Muscle of back (tissue), 11 donors: ENCODE data around the gene FOSL2. TPM values are rescaled to one million over a fixed set of nuclear protein-coding genes. Genes with fewer than 3 reads are reported as not detected.
"Not testable (repeated sequence)": the region's sequence is repeated elsewhere in the genome, so short reads cannot be mapped to it uniquely, and the experiment has no call there.

Experiments
- DNase-seq, 3 donors: peaks; one replicate each; pipeline versions ENCODE4 v3.0.0 to v3.0.0-alpha.2; 2013
- polyA plus RNA-seq, 10 donors: library from polyadenylated mRNA; unstranded; fragments of 120-200 nt; gene quantifications; one replicate each; pipeline ENCODE4 v1.2.1, GENCODE V29; 2013; ENCODE audit not compliant: insufficient read length in 10 of 10

The FOSL2 gene
- polyA plus RNA-seq, 10 donors: 11.9 to 30.0 (median 15.4) TPM

DNA sequence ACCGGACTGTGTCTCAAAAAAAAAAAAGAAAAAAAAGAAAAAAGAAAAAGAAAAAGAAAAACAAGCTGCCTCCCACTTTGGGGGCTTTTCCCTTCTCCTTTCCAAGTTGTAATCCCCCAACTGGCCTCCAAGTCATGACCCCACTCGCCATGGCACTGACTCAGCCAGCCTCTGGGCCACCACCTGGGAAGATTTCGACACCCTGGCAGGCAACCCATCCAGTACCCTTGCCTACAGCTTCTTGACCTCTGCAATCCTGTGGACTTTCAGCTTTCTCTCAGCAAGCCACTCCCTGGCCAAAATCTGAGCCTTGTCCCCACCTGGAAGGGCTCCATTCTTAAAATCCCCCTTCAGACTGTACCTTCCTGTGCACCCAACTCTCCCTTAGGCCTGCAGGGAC, 22.3 kb upstream of the FOSL2 start:
- no peak for DNase-seq

DNA sequence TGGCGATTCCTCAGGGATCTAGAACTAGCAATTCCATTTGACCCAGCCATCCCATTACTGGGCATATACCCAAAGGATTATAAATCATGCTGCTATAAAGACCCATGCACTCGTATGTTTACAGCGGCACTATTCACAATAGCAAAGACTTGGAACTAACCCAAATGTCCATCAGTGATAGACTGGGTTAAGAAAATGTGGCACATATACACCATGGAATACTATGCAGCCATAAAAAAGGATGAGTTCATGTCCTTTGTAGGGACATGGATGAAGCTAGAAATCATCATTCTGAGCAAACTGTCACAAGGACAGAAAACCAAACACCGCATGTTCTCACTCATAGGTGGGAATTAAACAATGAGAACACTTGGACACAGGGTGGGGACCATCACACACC, 20.9 kb upstream of the FOSL2 start:
- DNase-seq: not testable (repeated sequence)

DNA sequence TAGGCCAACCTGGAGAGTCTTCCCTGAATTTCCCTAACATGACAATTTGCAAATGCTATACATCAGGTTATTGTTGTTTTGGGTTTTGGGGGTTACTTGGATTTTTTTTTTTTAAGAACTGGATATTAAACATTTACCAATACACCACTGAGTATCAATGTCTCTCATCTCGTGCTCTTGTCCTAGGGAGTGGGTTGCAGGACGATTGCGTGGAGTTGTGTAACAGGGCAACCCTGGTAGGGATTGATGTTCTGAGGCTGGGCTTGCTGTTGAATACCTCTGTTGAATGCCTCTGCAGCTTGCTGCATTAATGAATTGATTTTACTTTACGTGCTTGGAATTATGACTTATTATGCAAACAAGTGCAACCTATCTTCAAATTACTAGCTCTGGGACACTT, 18.8 kb upstream of the FOSL2 start:
- DNase-seq: no peak

DNA sequence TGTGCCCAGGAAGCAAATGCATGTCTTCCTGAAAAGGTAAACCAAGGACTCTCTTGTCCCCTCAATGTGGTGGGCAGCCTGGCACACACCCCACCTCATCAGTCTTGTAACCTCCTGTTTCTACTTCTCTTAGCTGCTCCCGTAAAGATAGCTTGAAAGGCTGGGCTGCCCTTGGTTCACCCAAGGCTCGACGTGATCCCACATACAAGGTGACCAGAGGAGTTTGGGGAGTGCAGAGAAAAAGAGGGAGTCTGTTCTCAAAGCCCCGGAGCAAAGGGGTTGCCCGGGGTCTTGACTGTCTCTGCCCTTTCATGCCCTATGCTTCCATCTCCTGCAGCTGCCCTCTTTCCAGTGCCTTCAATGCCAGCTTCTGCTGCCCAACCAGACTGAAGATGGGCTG, 18.3 kb upstream of the FOSL2 start:
- DNase-seq: no peak

DNA sequence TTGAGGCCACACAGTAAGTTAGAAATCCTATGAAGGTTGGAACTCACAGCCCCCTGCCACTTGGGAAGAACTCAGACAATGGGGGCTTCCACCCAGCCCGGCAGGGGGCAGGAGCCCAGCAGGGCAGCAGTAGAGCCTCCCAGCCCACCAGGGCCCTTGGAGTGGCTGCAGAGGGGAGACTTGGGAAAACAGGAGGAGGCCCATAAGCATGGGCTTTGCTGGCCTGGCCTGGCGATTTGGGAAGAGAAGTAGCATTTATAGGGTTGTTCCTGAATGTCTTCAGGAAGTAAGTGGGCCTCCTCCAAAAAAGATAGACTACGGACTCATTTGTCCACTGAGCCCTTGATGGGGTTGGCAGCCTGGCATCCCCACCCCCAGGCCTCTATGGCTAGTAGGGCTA, 17.4 kb upstream of the FOSL2 start:
- no peak for DNase-seq

DNA sequence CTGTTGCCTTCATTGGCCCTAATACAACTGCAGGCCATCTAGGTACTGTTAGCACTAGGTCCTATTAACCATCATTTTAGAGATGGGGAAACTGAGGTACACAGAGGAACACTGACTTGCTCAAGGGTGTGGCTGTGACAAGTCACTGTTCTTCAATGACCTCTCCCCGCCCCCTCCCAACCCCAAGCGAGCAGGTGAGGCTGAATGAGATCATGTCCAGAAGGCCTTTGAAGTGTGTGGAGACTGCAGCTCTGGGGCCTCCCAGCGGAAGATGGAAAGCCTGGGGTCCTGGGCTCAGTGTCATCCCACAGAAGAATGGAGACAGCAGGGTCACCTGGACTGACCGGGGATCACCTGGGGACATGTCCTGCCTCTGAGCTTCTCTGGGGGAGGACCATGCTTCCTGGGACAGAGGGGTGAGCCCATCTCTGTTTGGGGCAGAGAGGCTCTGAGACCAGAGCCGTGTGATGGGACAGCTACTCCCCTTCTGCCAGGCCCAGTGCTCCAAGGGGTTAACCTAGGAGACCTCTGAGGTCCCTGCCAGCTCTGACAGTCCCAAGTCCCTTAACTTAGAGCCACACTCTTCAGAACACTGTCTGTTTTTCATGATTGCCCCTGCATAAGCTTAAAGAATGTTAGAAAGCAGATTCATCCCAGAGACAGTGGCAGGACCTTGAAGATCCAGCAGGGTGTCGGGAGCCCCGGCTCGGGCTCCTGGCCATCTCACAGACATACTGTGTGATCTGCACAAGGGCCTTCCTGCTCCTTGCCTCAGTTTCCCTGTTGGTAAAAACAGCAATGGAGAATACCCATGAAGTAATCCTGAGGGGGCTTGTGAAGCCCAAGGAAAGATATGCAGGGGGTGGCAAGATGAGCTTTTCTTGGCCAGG, 16.7 kb upstream of the FOSL2 start:
- DNase-seq: no peak

DNA sequence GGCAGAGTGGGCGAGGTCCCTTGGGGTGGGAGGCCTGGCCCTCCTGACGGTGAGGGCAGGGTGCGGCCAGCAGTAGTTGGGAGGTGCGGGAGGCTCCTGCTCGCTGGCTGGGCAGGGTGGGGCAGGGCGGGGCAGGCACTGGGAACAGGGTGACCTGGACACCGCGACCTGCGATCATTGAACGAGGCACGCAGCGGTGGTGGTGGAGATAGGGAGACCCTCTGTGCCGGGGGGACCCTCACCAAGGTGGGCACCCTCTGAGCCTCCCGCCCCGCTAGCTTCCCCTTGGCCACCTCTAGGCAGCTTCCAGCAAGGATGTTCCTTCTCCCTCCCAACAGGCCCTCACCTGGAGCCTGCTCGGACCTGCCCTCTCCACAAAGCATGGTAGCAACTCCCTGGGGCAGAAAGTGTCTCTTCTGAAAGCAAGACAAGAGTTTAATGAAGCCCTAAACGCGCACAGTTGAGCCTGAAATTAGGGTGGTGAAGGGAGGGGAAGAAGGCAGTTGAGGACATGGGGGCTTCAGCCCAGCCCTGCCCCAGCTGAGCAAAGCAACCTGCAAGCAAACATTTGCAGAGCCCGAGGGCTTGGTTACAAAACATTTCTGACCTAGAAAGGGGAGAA, 15.4 kb upstream of the FOSL2 start:
- no peak for DNase-seq

DNA sequence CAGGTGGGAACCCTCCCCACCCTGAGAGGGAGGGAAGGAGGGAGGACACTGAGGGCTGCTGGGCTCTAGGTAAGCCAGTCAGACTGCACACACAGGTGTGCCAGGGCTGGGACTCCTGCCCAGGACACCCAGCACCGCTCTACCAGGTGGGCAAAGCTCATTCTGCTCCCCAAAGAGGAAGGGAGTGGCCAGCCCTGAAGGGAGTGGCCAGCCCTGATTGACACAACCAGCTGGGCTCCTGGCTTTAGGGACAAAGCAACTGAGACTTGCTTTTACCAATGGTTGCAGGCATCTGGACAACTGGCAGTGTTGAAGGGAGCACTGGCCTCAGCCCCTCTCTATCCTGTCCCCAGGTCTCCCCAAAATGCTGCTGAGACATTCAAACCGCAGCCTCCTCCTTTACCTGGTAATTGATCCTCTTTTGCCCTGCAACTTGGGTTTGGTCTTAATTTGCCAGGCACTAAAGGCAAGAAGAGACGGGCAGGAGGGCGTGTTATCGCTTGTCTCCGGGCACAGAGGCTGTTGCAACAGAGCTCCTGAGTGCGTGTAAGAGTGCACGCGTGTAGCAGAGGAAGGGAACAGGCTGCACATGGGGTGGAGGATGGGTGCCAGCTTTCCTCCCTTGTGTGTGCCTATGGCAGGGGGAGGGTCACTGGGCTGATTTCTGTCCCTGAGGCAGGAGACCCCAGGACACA, 14.5 kb upstream of the FOSL2 start:
- peak in 2 of 3 donors; percentile 58 to 67 for DNase-seq

DNA sequence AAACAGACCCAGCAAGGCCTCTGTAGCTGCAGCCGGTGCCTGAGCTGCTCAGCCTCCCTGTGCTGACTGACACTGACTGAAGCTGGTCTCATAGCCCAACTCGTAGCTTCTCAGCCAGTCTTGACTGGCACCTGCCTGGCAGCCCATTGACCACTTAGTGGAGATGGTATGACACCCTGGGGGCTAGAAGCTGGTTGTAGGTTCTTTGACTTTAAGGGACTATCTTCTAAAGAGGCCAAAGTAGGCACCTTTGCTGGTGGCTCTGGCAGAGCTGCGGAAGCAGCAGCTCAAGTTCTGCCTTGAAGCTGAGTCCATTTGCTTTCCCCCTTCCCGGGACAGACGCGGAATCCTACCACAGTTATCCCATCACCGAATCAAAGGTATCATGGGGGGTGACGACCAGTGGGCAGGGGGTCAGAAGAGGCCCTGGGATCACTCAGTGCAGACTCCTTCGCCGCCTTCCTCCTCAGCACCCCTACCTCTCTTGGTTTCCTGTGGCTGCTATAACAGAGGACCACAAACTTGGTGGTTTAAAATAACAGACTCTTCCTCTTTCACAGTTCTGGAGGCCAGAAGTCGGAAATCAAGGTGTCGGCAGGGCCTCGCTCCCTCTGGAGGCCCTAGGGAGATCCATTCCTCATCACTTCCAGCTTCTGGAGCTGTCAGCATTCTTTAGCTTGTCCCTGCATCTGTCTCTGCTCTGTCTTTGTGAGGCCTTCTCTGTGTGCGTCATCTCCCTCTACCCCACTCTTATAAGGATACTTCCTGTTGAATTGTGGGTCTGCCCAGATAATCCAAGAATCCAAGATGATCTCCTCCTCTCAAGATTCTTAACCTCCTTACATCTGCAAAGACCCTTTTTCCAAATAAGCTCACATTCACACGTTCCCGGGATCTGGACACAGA, 13.7 kb upstream of the FOSL2 start:
- DNase-seq: no peak

DNA sequence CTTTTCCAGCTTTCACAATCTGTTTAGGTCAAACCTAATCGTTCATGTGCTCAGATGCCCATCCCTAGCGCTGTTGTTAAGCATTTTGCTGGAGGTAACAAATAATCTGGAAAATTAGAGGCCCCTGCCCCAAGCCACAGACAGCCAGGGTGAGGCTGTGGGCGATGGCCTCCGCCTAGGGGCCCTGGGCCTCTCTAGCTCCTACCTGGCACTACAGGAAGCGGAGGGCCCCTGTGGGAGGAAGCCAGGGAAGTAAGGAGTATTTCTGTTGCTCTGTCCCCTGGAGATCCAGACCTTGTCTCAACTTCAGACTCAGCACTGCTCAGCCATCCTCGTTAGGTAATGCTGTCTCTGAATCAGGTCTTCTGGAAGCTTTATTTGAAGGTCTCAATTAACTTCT, 12.4 kb upstream of the FOSL2 start:
- DNase-seq: no peak

DNA sequence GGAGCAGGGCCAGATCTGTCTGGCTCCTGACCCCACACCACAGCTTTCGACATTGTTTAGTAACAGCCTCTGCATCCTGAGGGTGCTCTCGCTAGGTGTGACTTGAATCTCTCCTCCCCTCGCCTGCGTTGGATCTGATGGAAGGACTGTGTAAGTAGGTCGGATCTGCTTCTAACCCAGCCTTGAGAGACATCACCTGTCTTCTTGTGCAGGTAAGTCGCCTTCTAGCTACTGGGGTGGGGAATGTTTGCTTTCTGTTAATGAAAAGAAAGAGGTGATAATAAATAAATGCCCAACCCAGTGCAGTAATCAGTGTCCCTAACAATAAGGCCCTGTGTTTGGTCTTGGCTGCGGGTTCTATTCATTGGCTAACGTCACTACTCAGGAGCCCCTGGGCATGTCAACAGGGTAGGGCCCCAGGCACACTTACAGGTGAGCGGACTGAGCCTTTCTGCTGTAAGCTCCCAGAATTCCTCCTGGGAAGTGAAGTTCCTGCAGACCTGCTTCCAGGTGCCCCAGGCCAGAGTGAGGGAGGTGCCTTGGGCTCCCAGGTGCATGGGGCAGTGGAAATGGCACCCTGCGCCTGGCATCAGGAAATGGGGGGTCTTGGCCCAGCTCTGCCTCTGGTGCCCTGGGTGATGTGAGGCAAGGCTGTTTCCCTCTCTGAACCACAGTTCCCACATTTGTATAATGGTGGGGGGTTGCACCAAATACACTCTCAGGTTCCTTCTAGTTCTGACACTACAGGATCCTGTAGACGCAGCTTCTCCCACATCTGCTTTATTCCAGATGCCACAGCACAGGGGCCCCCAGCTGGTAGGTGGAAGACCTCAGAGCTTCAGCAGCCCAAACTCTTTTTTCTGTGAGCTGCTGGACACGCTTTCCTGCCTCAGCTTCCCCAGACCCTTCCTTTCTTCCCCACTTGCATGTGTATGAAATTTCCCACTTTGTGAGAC, 11.2 kb upstream of the FOSL2 start:
- DNase-seq: no peak

DNA sequence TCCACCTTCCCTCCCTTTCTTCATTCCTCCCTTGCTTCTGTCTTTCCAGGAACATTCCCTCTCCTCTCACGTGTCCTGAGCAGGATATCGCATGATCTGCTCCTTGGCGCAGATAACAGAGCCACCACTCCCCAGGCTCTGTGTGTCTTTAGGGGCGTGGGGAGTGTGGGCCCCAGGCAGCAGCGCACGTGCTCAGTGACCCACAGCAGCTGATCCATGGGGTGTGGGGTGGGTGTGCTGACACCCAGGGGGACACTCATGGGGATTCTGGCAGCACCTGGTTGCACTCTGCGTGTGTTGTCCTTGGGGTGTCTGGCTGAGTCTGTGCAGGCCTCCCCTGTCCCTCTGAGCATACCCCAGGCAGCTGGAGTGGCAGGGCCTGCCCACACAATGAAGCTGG, 9.9 kb upstream of the FOSL2 start:
- DNase-seq: no peak

DNA sequence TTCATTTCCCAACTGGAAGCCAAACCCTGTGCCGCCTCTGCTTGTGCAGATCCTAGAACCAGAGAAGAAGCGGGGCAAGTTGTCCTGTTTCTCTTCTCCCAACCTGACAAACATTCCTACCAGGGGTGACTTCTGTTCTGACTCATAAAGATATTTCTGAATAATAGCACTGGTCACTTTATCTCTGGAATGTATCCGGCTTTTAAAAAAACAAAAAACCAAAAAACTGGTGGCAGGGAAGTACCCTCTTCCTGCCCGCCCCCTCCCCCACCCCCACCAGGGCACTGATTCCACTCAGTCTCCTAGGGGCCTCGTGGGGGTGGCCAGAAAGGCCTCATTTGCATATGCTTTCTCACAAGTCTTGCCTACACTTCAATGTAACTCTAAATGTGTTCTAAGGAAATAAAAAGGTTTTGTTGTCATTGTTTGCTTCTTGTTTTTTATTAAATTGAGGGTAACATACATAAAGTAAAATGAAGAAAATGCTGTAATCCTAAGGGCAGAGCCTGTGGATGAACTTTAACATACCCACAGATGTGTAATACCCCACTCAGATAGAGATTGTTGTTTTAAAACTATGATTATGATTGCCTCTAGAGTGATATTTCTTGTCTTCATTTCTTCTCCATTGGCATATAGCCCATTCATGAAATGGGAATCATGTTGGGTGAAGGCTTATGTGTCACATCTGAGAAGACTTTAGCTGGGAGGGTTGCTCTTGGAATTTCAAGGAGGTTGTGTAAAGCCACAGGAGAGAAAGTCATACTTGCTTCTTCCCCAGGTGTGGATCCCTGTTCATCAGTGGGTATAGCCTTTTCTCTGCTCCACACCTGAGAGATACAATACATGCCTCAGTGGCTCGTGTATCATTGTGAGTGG, 5.3 kb upstream of the FOSL2 start:
- no peak for DNase-seq

DNA sequence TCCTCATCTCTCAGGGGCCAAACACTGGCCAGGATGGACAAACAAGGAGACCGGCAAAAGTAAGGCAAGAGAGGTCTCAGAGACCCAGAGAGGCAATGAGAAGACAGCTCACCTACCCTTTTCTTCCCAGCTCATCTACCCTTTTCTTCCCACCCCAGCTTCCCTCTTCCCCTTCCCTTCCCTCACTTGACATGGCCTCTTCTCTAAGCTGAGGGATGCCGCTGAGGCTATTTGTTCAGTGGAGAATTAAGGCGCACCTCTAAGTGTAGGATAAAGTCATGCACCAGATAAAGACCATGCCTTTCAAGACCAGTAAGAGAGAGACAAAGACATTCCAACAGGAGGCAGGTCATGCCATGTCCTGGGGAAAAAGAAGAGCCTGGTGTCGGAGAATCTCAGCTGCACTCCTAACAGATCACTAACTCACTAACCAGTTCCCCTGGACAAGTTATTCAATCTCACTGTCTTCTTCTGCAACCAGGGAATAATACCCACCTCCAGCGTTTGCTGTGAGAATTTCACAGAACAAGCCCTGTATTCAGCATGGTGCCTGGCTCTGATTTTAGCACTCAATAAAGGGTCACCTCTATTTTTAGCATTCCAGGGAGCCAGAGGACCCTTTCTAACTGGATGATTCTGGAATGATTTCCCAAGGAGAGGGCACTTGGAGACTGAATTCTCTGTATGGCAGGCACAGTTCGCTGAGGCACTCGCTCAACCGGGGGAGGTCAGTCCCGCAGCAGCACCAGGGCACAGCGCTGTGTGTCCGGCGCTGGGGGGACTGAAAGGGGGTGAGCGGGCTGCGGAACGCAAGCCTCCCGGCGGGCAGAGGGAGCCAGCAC, 3.0 kb upstream of the FOSL2 start:
- DNase-seq: no peak

DNA sequence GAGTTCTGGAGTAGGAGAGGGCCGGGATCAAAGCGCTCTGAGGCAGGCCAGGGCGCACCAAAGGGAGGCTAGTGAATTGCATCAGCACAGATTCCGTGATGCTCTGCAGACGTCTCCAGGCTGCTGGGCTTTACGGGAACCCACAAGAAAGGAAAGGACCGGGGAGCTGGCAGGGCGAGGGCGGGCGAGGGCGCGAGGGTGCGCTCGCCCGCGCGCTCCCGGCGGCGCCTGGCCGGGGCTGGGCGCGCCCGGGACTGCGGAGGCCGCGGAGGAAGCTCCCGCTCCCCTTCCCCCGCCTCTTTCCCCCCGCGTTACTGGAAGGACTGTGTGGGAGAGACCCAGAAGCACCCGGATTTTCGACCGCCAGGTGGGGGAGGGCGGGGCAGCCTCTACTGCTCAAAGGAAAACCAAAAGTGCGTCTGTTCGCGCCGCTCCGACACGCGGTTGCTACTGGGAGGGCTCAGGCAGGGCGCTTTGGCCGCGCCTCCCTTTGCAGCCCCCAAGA, 2.4 kb upstream of the FOSL2 start:
- peak; percentile 84 to 90 (median 88) for DNase-seq

DNA sequence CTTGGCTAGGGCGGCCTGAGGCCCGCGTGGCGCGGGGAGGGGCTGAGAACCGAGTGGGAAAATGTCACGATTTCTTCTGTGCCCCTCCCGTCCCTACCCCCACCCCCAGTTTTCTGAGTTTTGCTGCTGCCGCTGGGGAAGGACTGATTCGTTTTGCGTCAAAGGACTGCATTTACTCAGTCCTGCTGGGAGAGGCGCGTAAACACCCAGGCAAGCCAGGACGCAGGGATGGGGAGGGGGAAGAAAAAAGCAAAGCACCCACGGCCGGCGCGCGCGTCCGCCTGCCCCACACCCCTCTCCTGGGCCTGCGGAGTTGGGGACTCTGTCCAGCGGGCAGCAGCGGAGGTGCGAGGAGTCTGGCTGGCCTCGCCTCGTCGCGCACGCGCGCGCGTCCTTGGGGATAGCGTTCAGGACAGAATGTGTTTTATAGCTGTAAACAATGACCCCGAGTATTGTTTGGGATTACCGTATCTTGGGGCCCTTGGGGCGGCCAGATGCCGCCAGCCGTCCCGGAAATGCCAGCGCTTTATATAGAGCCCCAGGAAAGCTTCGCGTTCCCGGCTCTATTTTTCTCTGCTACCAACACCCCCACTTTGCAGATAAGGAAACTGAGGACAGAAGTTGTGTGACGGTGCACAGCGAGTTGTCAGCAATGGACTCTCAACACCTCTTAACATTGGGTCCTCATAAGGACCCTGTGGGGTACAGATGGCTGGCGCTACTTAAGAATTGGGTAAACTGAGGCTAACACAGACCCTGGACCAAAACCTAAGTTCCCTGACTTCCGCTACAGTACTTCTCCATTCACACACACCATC, 1.7 kb upstream of the FOSL2 start:
- DNase-seq: peak in 2 of 3 donors; percentile 90 to 95

DNA sequence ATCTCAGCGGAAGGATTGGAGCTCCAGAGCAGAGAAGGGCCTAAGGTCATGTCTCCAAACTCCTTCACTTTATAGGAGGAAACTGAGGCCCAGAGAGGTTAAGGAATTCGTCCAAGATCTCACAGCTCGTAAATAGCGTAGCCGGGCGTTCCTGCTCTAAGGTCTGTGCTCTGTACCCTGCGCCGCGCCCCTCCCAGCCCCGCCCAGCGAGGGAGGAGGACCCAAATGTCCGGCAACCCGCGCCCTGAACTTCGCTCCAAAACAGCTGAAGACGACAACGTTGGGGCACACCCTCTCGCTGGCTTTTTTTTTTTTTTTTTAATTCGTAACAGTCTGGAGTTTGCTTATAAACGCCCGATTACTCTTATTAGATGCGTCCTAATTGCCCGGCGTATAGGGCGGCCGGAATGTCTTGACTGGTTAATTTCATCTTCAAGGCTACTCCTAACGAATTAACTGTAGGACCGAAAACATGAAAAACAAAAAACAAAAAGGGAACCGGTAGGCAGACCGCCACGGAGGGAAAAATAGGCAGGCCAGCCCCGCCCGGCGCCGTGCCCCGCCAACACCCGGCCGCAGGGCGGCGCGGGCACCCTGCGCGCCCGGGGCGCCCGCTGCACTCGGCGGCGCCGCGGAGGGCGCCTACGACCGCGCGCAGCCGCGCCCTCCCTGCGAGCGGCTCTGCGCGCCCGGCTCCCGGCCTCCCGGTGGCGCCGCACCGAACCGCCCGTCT, 928 bp upstream of the FOSL2 start:
- peak; percentile 90 to 96 (median 90) for DNase-seq
